GM19240 (cell line): Measurements from ENCODE around the gene USP17L21.
"Not testable (repeated sequence)": the region's sequence is repeated elsewhere in the genome, so short reads cannot be mapped to it uniquely, and the experiment has no call there.

Source experiments
- DNase-seq: peaks from one replicate; pipeline ENCODE4 v3.0.0; 2011; ENCODE audit warnings: low spot score; ENCODE audit not compliant: insufficient read length

Gene USP17L21

GRCh38 chr4:9262572-9262971 lies at the start of gene USP17L21:
TSS of gene USP17L21 (plus strand) at chr4:9262872. CDS start at chr4:9262872, 0 bp downstream.
- DNase-seq = not testable (repeated sequence)

- not testable (repeated sequence) for DNase-seq
Measured at GRCh38 chr4:9214701-9215100, 48.0 kb upstream of the USP17L21 start.

- DNase-seq = not testable (repeated sequence)
Measured at GRCh38 chr4:9215105-9215504, 47.6 kb upstream of the USP17L21 start, which contains the start of gene USP17L11. TSS of gene USP17L11 (plus strand) at chr4:9215405. CDS start at chr4:9215405, 0 bp downstream.

- DNase-seq = not testable (repeated sequence)
Measured at GRCh38 chr4:9219852-9220251, 42.8 kb upstream of the USP17L21 start, which contains the start of gene USP17L12. TSS of gene USP17L12 (plus strand) at chr4:9220152. CDS start at chr4:9220152, 0 bp downstream.

GRCh38 chr4:9224596-9224995 lies 38.1 kb upstream of the USP17L21 start, which contains the start of gene USP17L13:
TSS of gene USP17L13 (plus strand) at chr4:9224896. CDS start at chr4:9224896, 0 bp downstream.
- DNase-seq = not testable (repeated sequence)

- not testable (repeated sequence) for DNase-seq
Measured at GRCh38 chr4:9230249-9230648, 32.4 kb upstream of the USP17L21 start.

GRCh38 chr4:9234085-9234484 lies 28.6 kb upstream of the USP17L21 start, which contains the start of gene USP17L15:
TSS of gene USP17L15 (plus strand) at chr4:9234385. CDS start at chr4:9234385, 0 bp downstream.
- DNase-seq = not testable (repeated sequence)

- not testable (repeated sequence) for DNase-seq
Measured at GRCh38 chr4:9238461-9238860, 24.2 kb upstream of the USP17L21 start.

- not testable (repeated sequence) for DNase-seq
Measured at GRCh38 chr4:9243579-9243978, 19.1 kb upstream of the USP17L21 start, which contains the start of gene USP17L17. TSS of gene USP17L17 (plus strand) at chr4:9243879. CDS start at chr4:9243879, 0 bp downstream.

- DNase-seq = not testable (repeated sequence)
Measured at GRCh38 chr4:9247953-9248680, 14.6 kb upstream of the USP17L21 start, which contains the start of gene USP17L18. TSS of gene USP17L18 (plus strand) at chr4:9248630. CDS start at chr4:9248630, 0 bp downstream.

GRCh38 chr4:9253078-9253477 lies 9.6 kb upstream of the USP17L21 start, which contains the start of gene USP17L19:
TSS of gene USP17L19 (plus strand) at chr4:9253378. CDS start at chr4:9253378, 0 bp downstream.
- DNase-seq = not testable (repeated sequence)

- DNase-seq = not testable (repeated sequence)
Measured at GRCh38 chr4:9257824-9258223, 4.8 kb upstream of the USP17L21 start, which contains the start of gene USP17L20. TSS of gene USP17L20 (plus strand) at chr4:9258124. CDS start at chr4:9258124, 0 bp downstream.

GRCh38 chr4:9267319-9267718 lies 4.6 kb downstream of the USP17L21 start, which contains the start of gene USP17L22:
TSS of gene USP17L22 (plus strand) at chr4:9267619. CDS start at chr4:9267619, 0 bp downstream.
- not testable (repeated sequence) for DNase-seq

- DNase-seq = not testable (repeated sequence)
Measured at GRCh38 chr4:9271719-9272118, 9.0 kb downstream of the USP17L21 start.
